SK-N-SH treated with all-trans-retinoic acid at 6 μM for 48 hours (cell line): ENCODE data around the gene SLC46A2.

ENCODE experiments used
- ATAC-seq: fragments of 200-7000 bp; cut with Tn5 transposase; 3 replicates; pipeline ENCODE4 v1.9.1; 2020; ENCODE audit warnings: mild to moderate bottlenecking, moderate library complexity
- ARNTL ChIP-seq: fragments of 450-650 bp; formaldehyde crosslinking; IDR thresholded peaks from 2 replicates; pipeline ENCODE4 v1.5.0; 2020; ENCODE audit warnings: low read depth, mild to moderate bottlenecking, moderate library complexity, borderline replicate concordance
- BACH2 ChIP-seq: fragments of 250-450 bp; sonication (Bioruptor Pico); IDR thresholded peaks from 2 replicates; pipeline ENCODE4 v1.9.0; 2021; ENCODE audit warnings: mild to moderate bottlenecking, borderline replicate concordance
- CSDC2 ChIP-seq: fragments of 250-450 bp; sonication (Bioruptor Pico); IDR thresholded peaks from 2 replicates; pipeline ENCODE4 v1.5.0; 2020; ENCODE audit warnings: mild to moderate bottlenecking, moderate library complexity
- ESRRG ChIP-seq: fragments of 250-450 bp; sonication (Bioruptor Pico); IDR thresholded peaks from 2 replicates; pipeline ENCODE4 v1.6.1; 2021; ENCODE audit warnings: mild to moderate bottlenecking
- GLIS3 ChIP-seq: fragments of 250-450 bp; sonication (Bioruptor Pico); IDR thresholded peaks from 2 replicates; pipeline ENCODE4 v1.5.0; 2020; ENCODE audit warnings: mild to moderate bottlenecking, moderate library complexity
- ISL1 ChIP-seq: fragments of 250-450 bp; sonication (Bioruptor Pico); IDR thresholded peaks from 2 replicates; pipeline ENCODE4 v2.1.2; 2022; ENCODE audit warnings: mild to moderate bottlenecking, moderate library complexity
- OSR1 ChIP-seq: fragments of 250-450 bp; sonication (Bioruptor Pico); IDR thresholded peaks from 2 replicates; pipeline ENCODE4 v1.8.0; 2022; ENCODE audit warnings: moderate library complexity, mild to moderate bottlenecking, inconsistent platforms
- PPARA ChIP-seq: fragments of 250-450 bp; sonication (Bioruptor Pico); IDR thresholded peaks from 2 replicates; pipeline ENCODE4 v1.5.0; 2020; ENCODE audit warnings: mild to moderate bottlenecking, borderline replicate concordance
- RARB ChIP-seq: fragments of 250-450 bp; sonication (Bioruptor Pico); IDR thresholded peaks from 2 replicates; pipeline ENCODE4 v1.8.0; 2021; ENCODE audit warnings: mild to moderate bottlenecking, moderate library complexity
- SNAI2 ChIP-seq: fragments of 250-450 bp; sonication (Bioruptor Pico); IDR thresholded peaks from 2 replicates; pipeline ENCODE4 v1.5.0; 2020; ENCODE audit warnings: mild to moderate bottlenecking, moderate library complexity
- TCF4 ChIP-seq: fragments of 250-450 bp; sonication (Bioruptor Pico); IDR thresholded peaks from 2 replicates; pipeline ENCODE4 v1.8.0; 2021; ENCODE audit warnings: mild to moderate bottlenecking, moderate library complexity, borderline replicate concordance
- TOX ChIP-seq: fragments of 250-450 bp; sonication (Bioruptor Pico); IDR thresholded peaks from 2 replicates; pipeline ENCODE4 v1.8.0; 2021; ENCODE audit warnings: mild to moderate bottlenecking, moderate library complexity, borderline replicate concordance
- ZC3H10 ChIP-seq: fragments of 250-450 bp; sonication (Bioruptor Pico); IDR thresholded peaks from 2 replicates; pipeline ENCODE4 v1.5.1; 2021; ENCODE audit warnings: mild to moderate bottlenecking, moderate library complexity
- ZFP3 ChIP-seq: fragments of 250-450 bp; sonication (Bioruptor Pico); IDR thresholded peaks from 2 replicates; pipeline ENCODE4 v1.5.0; 2020; ENCODE audit warnings: mild to moderate bottlenecking, moderate library complexity
- ZFP30 ChIP-seq: fragments of 450-650 bp; formaldehyde crosslinking; IDR thresholded peaks from 2 replicates; pipeline ENCODE4 v1.5.0; 2022; ENCODE audit warnings: mild to moderate bottlenecking, moderate library complexity
- ZNF565 ChIP-seq: fragments of 450-650 bp; formaldehyde crosslinking; conservative IDR thresholded peaks from 2 replicates; pipeline ENCODE4 v1.5.0; 2020; ENCODE audit warnings: low read depth, mild to moderate bottlenecking, moderate library complexity
- ZNF70 ChIP-seq: fragments of 450-650 bp; formaldehyde crosslinking; IDR thresholded peaks from 2 replicates; pipeline ENCODE4 v1.5.0; 2020; ENCODE audit warnings: mild to moderate bottlenecking, moderate library complexity
- ZNF8 ChIP-seq: fragments of 450-650 bp; formaldehyde crosslinking; IDR thresholded peaks from 2 replicates; pipeline ENCODE4 v1.5.0; 2020; ENCODE audit warnings: mild to moderate bottlenecking, moderate library complexity
- TF ChIP-seq, protein P1 (sequence below): fragments of 250-450 bp; sonication (Bioruptor Pico); IDR thresholded peaks from 2 replicates; pipeline ENCODE4 v1.5.1; 2020; ENCODE audit warnings: low read depth, mild to moderate bottlenecking, moderate library complexity
- TF ChIP-seq, protein P2 (sequence below): fragments of 250-450 bp; sonication (Bioruptor Pico); IDR thresholded peaks from 2 replicates; pipeline ENCODE4 v1.8.0; 2020; ENCODE audit warnings: mild to moderate bottlenecking, moderate library complexity, borderline replicate concordance
- TF ChIP-seq, protein P3 (sequence below): fragments of 250-450 bp; sonication (Bioruptor Pico); IDR thresholded peaks from 2 replicates; pipeline ENCODE4 v1.8.0; 2021; ENCODE audit warnings: low read depth, mild to moderate bottlenecking, moderate library complexity, borderline replicate concordance
- TF ChIP-seq, protein P4 (sequence below): fragments of 250-450 bp; sonication (Bioruptor Pico); IDR thresholded peaks from 2 replicates; pipeline ENCODE4 v1.5.1; 2021; ENCODE audit warnings: mild to moderate bottlenecking, moderate library complexity
- TF ChIP-seq, protein P5 (sequence below): fragments of 250-450 bp; sonication (Bioruptor Pico); IDR thresholded peaks from 2 replicates; pipeline ENCODE4 v1.5.0; 2020; ENCODE audit warnings: mild to moderate bottlenecking, moderate library complexity

The SLC46A2 gene

DNA sequence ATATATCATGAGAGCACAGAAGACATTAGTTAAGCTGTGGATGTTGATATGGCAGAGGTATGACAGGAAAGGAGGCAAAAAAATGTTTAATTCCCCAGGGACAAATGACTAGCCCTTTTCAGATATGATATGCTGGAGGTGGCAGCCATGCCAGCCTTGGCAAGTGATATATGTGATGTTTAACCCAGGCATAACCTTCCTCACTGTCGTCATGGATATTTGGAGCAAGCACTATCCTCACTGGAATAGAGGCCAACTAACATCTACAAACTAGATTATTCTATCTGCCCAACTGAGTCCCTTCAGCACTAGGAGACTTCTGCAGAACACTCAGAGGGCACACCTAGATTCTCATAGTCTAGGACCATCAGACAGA, 27.3 kb upstream of the SLC46A2 start:
- TF ChIP-seq OSR1 (CRISPR knock-in tag): no peak
- no peak for ATAC-seq

DNA sequence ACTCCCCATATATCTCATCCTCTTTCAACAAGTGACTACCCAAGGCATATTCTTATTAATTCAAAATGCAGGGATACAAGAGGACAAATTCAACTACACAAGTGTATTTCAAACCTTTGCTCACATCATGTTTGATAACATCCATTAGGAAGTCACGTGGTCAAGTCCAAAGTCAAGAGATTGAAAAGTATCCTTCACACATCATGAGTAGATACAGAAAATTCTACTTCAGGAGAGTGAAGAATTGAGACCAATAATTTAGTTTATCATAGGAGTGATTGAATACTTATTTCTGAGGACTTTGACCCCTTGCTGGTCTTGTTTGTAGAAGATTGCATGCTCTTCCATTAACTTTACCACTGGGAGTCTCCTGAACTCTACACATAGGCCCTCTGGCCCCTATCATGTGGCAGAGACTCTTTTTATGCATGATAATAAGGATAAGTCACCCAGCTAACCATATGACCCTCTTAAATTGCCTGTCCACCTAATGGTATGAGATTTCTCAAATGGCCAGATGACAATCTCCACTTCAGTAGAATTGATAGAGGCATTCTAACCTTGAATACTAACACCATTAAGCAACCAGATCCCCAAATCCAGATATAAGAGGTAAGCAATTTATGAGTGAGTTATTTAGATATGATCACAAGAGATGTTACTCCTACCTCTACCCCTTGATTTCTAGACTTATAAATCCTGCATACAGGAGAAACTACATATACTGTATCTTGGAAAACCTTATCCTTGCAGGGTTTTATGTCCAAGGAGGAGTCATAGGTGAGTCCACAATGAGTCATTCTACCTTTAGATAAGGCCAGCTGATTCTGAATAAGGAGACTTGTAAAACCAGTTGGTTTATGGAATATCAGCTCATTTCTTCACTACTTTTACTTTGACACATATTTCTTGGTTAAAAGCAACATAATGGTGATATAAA, 26.6 kb upstream of the SLC46A2 start:
- TF ChIP-seq, protein P1, sequence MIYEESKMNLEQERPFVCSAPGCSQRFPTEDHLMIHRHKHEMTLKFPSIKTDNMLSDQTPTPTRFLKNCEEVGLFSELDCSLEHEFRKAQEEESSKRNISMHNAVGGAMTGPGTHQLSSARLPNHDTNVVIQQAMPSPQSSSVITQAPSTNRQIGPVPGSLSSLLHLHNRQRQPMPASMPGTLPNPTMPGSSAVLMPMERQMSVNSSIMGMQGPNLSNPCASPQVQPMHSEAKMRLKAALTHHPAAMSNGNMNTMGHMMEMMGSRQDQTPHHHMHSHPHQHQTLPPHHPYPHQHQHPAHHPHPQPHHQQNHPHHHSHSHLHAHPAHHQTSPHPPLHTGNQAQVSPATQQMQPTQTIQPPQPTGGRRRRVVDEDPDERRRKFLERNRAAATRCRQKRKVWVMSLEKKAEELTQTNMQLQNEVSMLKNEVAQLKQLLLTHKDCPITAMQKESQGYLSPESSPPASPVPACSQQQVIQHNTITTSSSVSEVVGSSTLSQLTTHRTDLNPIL: no peak
- no peak for TF ChIP-seq CSDC2 (CRISPR knock-in tag)
- ATAC-seq: no peak

DNA sequence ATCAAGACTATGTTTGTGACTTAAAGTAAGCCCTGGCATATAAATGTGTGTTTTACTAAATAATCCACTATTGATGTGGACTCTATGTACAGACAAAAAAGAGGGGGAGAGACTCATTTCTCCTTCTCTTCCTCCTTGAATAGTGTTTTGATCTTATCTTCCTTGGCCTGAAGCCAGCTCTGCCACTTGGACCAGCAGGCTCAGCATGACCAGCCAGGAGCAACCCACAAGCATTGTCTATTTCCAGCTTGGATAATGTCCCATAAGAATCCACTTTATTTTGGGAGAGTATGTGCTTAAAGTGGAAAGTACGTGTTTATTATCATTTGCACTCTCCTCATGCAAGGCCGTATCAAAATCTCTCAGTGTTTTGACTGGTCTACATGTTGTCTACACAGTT, 23.8 kb upstream of the SLC46A2 start:
- TF ChIP-seq GLIS3 (CRISPR knock-in tag) (no peak), SNAI2 (no peak), ZNF8 (CRISPR knock-in tag) (no peak), ZFP3 (CRISPR knock-in tag) (no peak), ZC3H10 (no peak), ZNF565 (CRISPR knock-in tag) (no peak), ISL1 (CRISPR knock-in tag) (no peak), ARNTL (CRISPR knock-in tag) (no peak), TCF4 (no peak), RARB (CRISPR knock-in tag) (no peak), ESRRG (CRISPR knock-in tag) (no peak), BACH2 (CRISPR knock-in tag) (no peak), ZNF70 (CRISPR knock-in tag) (no peak), TOX (no peak)
- TF ChIP-seq, protein P2, sequence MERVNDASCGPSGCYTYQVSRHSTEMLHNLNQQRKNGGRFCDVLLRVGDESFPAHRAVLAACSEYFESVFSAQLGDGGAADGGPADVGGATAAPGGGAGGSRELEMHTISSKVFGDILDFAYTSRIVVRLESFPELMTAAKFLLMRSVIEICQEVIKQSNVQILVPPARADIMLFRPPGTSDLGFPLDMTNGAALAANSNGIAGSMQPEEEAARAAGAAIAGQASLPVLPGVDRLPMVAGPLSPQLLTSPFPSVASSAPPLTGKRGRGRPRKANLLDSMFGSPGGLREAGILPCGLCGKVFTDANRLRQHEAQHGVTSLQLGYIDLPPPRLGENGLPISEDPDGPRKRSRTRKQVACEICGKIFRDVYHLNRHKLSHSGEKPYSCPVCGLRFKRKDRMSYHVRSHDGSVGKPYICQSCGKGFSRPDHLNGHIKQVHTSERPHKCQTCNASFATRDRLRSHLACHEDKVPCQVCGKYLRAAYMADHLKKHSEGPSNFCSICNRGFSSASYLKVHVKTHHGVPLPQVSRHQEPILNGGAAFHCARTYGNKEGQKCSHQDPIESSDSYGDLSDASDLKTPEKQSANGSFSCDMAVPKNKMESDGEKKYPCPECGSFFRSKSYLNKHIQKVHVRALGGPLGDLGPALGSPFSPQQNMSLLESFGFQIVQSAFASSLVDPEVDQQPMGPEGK (CRISPR knock-in tag): no peak
- TF ChIP-seq, protein P3, sequence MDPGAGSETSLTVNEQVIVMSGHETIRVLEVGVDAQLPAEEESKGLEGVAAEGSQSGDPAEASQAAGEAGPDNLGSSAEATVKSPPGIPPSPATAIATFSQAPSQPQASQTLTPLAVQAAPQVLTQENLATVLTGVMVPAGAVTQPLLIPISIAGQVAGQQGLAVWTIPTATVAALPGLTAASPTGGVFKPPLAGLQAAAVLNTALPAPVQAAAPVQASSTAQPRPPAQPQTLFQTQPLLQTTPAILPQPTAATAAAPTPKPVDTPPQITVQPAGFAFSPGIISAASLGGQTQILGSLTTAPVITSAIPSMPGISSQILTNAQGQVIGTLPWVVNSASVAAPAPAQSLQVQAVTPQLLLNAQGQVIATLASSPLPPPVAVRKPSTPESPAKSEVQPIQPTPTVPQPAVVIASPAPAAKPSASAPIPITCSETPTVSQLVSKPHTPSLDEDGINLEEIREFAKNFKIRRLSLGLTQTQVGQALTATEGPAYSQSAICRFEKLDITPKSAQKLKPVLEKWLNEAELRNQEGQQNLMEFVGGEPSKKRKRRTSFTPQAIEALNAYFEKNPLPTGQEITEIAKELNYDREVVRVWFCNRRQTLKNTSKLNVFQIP (CRISPR knock-in tag): no peak
- TF ChIP-seq, protein P1: no peak
- no peak for ATAC-seq

DNA sequence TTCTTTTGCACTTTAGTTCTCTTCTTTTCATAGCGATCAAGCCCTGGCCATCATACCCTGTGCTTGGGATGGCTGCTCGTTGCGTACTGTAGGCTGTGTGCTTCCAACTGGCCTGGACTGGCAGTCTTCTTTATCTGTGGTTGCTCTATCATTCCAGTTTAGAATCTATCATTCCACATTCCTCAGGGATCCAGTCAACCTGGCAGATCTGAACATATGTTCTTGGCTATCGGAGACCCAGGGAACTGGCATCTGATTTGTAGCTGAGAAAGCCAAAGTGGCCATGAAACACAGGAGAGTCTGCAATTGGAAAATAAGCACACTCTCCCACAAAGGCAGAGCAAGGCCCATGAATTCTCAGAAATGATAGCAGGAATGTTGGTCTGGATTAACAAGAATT, 22.6 kb upstream of the SLC46A2 start:
- ATAC-seq: no peak
- no peak for TF ChIP-seq ISL1 (CRISPR knock-in tag)
- TF ChIP-seq SNAI2: no peak
- no peak for TF ChIP-seq ZNF70 (CRISPR knock-in tag)
- TF ChIP-seq RARB (CRISPR knock-in tag): no peak
- TF ChIP-seq ZFP30 (CRISPR knock-in tag): no peak
- TF ChIP-seq, protein P4, sequence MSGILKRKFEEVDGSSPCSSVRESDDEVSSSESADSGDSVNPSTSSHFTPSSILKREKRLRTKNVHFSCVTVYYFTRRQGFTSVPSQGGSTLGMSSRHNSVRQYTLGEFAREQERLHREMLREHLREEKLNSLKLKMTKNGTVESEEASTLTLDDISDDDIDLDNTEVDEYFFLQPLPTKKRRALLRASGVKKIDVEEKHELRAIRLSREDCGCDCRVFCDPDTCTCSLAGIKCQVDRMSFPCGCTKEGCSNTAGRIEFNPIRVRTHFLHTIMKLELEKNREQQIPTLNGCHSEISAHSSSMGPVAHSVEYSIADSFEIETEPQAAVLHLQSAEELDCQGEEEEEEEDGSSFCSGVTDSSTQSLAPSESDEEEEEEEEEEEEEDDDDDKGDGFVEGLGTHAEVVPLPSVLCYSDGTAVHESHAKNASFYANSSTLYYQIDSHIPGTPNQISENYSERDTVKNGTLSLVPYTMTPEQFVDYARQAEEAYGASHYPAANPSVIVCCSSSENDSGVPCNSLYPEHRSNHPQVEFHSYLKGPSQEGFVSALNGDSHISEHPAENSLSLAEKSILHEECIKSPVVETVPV: no peak
- TF ChIP-seq TCF4: no peak
- no peak for TF ChIP-seq TOX
- TF ChIP-seq, protein P2 (CRISPR knock-in tag): no peak
- TF ChIP-seq GLIS3 (CRISPR knock-in tag): no peak
- TF ChIP-seq ZFP3 (CRISPR knock-in tag): no peak
- TF ChIP-seq, protein P5, sequence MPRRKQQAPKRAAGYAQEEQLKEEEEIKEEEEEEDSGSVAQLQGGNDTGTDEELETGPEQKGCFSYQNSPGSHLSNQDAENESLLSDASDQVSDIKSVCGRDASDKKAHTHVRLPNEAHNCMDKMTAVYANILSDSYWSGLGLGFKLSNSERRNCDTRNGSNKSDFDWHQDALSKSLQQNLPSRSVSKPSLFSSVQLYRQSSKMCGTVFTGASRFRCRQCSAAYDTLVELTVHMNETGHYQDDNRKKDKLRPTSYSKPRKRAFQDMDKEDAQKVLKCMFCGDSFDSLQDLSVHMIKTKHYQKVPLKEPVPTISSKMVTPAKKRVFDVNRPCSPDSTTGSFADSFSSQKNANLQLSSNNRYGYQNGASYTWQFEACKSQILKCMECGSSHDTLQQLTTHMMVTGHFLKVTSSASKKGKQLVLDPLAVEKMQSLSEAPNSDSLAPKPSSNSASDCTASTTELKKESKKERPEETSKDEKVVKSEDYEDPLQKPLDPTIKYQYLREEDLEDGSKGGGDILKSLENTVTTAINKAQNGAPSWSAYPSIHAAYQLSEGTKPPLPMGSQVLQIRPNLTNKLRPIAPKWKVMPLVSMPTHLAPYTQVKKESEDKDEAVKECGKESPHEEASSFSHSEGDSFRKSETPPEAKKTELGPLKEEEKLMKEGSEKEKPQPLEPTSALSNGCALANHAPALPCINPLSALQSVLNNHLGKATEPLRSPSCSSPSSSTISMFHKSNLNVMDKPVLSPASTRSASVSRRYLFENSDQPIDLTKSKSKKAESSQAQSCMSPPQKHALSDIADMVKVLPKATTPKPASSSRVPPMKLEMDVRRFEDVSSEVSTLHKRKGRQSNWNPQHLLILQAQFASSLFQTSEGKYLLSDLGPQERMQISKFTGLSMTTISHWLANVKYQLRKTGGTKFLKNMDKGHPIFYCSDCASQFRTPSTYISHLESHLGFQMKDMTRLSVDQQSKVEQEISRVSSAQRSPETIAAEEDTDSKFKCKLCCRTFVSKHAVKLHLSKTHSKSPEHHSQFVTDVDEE: no peak
- no peak for TF ChIP-seq ZC3H10
- TF ChIP-seq ZNF565 (CRISPR knock-in tag): no peak
- no peak for TF ChIP-seq PPARA (CRISPR knock-in tag)
